ENCODE measurements around the gene KLHL13.

Gene KLHL13

DNA sequence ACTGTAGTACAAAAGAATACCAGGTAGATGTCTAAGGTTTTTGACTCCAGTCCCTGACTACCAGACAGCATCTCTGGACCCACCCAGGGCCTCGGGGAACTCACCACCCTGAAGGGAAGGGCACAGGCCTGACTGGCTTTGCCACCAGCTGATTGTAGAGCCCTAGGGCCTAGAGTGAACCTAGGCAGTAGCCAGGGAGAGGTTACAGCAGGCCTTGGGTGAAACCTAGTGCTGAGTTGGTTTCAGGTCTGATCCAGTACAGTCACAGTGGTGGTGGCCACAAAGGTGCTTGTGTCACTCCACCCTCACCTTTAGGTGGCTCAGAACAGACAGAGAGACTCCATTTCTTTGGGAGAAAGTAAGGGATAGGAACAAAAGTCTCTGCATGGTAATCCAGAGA is 244.8 kb downstream of the KLHL13 start:
- Histone ChIP-seq H3K9ac (ENCODE audit: low read length) (no peak overlapping the region), H3K9me2 (replicated peaks; ENCODE audit: insufficient read depth, low read length) (no peaks in the 10 kb centered on the region), H3K27ac (ENCODE audit: low read depth, low read length) (no peak overlapping the region), H3K36me3 (ENCODE audit: low read length) (no peaks in the 10 kb centered on the region), H3F3A (ENCODE audit: insufficient read depth) (no peaks in the 10 kb centered on the region), H3K4me2 (ENCODE audit: low read depth, low read length, poor library complexity, severe bottlenecking) (no peak overlapping the region), H4K20me1 (ENCODE audit: low read depth, low read length) (no peaks in the 10 kb centered on the region), H3K79me2 (ENCODE audit: insufficient read depth, low read length) (no peaks in the 10 kb centered on the region), H3K4me3 (ENCODE audit: insufficient read depth, low read length, poor library complexity, severe bottlenecking) (no peak overlapping the region), H2AFZ (ENCODE audit: low read depth, low read length, severe bottlenecking) (no peak overlapping the region), H3K9me3 (ENCODE audit: insufficient read depth, low read length) (no peaks in the 10 kb centered on the region), H3K27me3 (ENCODE audit: low read length) (no peaks in the 10 kb centered on the region)
- no peak for TF ChIP-seq EZH2phosphoT487 (conservative IDR thresholded peaks at IDR 0.05; ENCODE audit: low read length)
- TF ChIP-seq, protein P1, sequence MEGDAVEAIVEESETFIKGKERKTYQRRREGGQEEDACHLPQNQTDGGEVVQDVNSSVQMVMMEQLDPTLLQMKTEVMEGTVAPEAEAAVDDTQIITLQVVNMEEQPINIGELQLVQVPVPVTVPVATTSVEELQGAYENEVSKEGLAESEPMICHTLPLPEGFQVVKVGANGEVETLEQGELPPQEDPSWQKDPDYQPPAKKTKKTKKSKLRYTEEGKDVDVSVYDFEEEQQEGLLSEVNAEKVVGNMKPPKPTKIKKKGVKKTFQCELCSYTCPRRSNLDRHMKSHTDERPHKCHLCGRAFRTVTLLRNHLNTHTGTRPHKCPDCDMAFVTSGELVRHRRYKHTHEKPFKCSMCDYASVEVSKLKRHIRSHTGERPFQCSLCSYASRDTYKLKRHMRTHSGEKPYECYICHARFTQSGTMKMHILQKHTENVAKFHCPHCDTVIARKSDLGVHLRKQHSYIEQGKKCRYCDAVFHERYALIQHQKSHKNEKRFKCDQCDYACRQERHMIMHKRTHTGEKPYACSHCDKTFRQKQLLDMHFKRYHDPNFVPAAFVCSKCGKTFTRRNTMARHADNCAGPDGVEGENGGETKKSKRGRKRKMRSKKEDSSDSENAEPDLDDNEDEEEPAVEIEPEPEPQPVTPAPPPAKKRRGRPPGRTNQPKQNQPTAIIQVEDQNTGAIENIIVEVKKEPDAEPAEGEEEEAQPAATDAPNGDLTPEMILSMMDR (IDR thresholded peaks at IDR 0.05; ENCODE audit: insufficient read depth, low read length, poor library complexity, severe bottlenecking), result no peak

DNA sequence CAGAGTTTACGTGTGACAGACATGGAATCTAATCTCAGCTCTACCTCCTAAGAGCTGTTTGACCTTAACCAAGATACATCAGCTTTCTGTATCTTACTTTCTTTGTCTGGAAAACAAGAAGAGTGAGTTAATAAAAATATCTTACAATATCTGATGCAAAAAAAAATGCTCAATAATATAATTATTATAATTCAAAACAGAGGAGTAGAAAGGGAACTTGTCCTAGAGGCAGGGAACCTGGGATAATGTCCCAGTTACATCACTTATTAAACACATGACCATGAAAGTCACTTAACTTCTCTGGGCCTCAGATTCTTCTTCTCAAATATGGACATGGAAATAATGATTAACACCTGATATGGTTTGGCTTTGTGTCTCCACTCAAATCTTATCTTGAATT is 256.1 kb downstream of the KLHL13 start:
- H3F3A ChIP-seq (ENCODE audit: insufficient read depth), result no peaks in the 10 kb centered on the region
- H2AFZ ChIP-seq (ENCODE audit: low read depth, low read length, severe bottlenecking), result no peak overlapping the region
- no peaks in the 10 kb centered on the region for H3K36me3 ChIP-seq (ENCODE audit: low read length)
- no peaks in the 10 kb centered on the region for H4K20me1 ChIP-seq (ENCODE audit: low read depth, low read length)
- no peak for TF ChIP-seq EZH2phosphoT487 (conservative IDR thresholded peaks at IDR 0.05; ENCODE audit: low read length)
- TF ChIP-seq, protein P1 (IDR thresholded peaks at IDR 0.05; ENCODE audit: insufficient read depth, low read length, poor library complexity, severe bottlenecking), result no peak
- H3K4me2 ChIP-seq (ENCODE audit: low read depth, low read length, poor library complexity, severe bottlenecking), result no peak overlapping the region
- no peaks in the 10 kb centered on the region for H3K79me2 ChIP-seq (ENCODE audit: insufficient read depth, low read length)
- H3K9me2 ChIP-seq (replicated peaks; ENCODE audit: insufficient read depth, low read length), result no peaks in the 10 kb centered on the region
- H3K27ac ChIP-seq (ENCODE audit: low read depth, low read length), result no peak overlapping the region
- H3K9ac ChIP-seq (ENCODE audit: low read length), result no peak overlapping the region
- no peak overlapping the region for H3K4me3 ChIP-seq (ENCODE audit: insufficient read depth, low read length, poor library complexity, severe bottlenecking)
- no peaks in the 10 kb centered on the region for H3K9me3 ChIP-seq (ENCODE audit: insufficient read depth, low read length)
- no peaks in the 10 kb centered on the region for H3K27me3 ChIP-seq (ENCODE audit: low read length)

DNA sequence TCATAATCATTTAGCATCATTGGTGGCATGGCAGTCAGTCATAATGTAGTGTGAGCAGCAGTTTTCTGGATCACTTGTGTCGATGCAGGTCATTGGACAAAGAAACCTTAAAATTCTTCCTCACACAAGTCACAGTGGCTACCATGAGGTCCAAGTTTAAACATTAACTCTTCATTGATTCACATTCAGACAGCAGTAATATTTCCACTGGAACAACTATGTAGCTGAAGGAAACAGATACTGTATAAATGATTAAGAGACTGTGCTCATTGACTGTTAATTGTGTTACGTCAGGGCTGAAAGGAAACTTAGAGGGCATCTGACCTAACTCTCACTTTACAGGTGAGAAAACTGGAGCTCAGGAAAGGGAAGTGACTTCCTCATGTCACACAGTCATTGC is 261.8 kb downstream of the KLHL13 start:
- Histone ChIP-seq H3K4me2 (ENCODE audit: low read depth, low read length, poor library complexity, severe bottlenecking) (no peak overlapping the region), H3K79me2 (ENCODE audit: insufficient read depth, low read length) (no peaks in the 10 kb centered on the region), H3F3A (ENCODE audit: insufficient read depth) (no peaks in the 10 kb centered on the region), H3K36me3 (ENCODE audit: low read length) (no peaks in the 10 kb centered on the region), H3K27me3 (ENCODE audit: low read length) (no peaks in the 10 kb centered on the region), H4K20me1 (ENCODE audit: low read depth, low read length) (no peaks in the 10 kb centered on the region), H3K27ac (ENCODE audit: low read depth, low read length) (no peak overlapping the region), H2AFZ (ENCODE audit: low read depth, low read length, severe bottlenecking) (no peak overlapping the region), H3K9ac (ENCODE audit: low read length) (no peak overlapping the region), H3K4me3 (ENCODE audit: insufficient read depth, low read length, poor library complexity, severe bottlenecking) (no peak overlapping the region), H3K9me2 (replicated peaks; ENCODE audit: insufficient read depth, low read length) (no peaks in the 10 kb centered on the region), H3K9me3 (ENCODE audit: insufficient read depth, low read length) (no peaks in the 10 kb centered on the region)
- TF ChIP-seq, protein P1 (IDR thresholded peaks at IDR 0.05; ENCODE audit: insufficient read depth, low read length, poor library complexity, severe bottlenecking), result no peak
- no peak for TF ChIP-seq EZH2phosphoT487 (conservative IDR thresholded peaks at IDR 0.05; ENCODE audit: low read length)

All from SU-DHL-6 (cell line).